Measurements from ENCODE around the gene SPTB.

Gene SPTB

GRCh38 chr14:64848239-64848638 lies 31.5 kb downstream of the SPTB start:
- peak; percentile 19 for DNase-seq

- DNase-seq, result no peak
Measured at GRCh38 chr14:64846319-64846718, 33.4 kb downstream of the SPTB start.

DNA sequence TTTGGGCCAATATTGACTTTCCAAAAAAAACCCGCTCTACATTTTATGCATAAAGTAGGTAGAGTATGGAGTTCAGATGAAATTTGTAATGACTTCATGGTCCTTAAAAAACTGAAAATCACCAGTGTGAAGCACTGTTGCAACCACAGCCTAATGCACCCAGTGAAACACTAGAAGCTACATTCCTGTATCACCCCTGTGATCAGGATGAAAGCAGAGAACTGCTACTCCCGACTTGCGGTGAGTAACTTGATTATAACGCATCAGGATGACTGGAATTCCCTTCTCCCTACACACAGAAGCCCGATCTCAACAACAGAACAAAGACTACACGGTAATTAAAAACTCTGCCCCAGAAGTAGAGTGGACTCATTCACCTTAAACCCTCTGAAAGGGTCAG lies 33.8 kb downstream of the SPTB start:
- no peak for DNase-seq

DNA sequence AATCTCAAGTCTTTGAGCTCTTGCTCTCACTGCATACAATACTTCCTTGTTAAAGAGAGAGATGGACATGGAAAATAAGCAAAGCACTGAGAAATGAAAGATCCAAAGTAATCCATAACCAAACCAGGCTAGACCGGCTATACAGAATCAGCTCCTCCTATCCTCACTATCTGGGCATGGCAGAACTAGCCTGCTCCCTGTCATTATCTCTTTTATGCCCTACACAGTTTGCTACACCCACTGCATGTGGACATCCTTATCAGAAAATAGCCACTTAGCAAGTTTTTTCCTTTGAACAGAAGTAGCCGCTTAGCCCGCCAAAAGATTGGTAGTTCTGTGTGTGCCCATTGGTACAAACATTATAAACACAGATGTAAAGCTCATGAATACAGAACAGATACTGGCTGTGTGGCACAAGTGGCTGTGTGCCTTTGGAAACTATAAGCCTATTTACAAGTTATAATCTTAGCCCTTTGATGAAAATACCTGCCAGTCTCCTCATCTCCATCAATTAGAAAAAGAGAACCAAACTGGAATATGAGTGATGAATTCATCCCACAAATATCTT lies 34.7 kb downstream of the SPTB start:
- DNase-seq, result no peak

- no peak for DNase-seq
Measured at GRCh38 chr14:64844272-64844671, 35.4 kb downstream of the SPTB start.

DNA sequence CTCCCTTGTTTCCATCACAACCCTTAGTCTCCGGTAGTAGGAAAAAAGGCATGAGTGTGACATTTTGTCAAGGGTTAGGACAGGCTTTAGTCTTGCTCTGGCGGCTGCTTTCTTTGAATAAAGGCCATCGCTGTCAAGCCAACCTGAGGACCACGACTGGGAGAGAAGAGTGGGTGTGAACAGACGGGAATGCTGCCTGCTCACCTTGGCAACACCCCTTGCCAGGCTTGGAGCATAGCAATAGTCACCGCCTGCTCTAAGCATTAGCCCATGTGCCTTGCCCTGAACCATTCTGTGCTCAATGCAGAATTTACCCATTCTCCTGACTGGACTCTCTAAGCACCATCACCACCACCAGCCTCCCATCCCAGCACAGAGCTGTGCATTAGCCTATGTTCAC lies 36.2 kb downstream of the SPTB start:
- DNase-seq, result no peak

DNA sequence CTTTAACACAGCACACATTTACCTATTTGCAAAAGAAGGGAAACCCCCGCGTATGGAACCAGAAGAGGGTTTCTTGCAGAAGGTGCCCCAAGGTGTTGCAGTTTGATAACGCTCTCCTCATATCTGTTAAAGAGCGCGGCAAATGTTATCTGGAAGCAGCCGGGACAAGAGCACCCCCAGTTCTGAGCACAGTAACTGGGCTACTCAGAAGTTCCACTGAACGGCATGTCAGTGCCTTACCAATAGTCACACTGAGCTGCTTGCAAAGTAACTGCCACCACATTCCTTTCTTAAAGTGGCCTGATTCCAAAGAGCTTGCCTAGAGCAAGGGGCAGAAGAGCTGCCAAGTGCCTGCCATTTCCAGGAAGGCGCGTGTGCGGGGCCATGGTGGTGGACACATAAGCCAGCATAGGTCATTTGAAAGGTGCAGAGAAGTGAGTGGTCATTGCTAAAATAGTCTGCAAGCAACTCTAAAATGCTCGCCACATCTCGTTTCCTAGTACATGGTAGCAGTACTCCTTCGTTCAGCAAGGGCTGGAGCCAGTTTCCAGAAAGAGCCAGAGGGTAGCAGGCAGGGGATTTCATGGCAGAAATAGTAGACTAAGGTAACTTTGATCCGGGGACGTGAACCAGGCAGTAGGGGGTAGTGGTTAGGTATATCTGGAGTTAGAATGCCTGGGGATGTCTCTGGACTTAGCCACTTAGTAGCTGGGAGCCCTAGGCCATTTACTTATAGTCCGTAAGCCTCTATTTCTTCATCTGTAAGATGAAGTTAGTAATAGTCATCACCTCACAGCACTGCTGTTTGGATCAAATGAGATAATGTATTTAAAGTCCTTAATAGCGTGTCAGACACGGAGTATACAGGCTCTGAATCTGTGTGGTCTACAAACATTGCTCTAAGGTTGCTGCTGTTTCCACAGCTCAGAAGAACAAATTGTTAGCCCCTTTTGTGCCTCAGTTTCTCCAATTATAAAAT lies 37.6 kb downstream of the SPTB start:
- DNase-seq, result no peak

- DNase-seq, result peak; percentile 12
Measured at GRCh38 chr14:64841121-64841651, 38.5 kb downstream of the SPTB start.

GRCh38 chr14:64838656-64839055 lies 41.1 kb downstream of the SPTB start:
- peak; percentile 70 for DNase-seq

DNA sequence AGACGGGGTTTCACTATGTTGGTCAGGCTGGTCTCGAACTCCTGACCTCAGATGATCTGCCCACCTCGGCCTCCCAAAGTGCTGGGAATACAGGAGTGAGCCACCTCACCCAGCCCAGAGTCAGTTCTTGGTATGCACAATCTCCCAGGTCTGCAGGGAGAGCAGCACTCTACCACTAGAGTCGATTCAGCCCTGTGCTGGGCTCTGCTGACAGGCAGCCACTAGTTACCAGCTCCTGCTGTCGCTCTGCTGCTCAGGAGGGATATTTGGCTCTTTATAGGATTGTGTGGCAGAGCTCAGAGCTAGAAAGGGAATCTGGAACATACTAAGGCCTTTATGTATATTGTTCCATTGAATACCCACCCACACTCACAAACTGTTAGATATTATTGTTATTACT lies 44.3 kb downstream of the SPTB start:
- DNase-seq, result no peak

DNA sequence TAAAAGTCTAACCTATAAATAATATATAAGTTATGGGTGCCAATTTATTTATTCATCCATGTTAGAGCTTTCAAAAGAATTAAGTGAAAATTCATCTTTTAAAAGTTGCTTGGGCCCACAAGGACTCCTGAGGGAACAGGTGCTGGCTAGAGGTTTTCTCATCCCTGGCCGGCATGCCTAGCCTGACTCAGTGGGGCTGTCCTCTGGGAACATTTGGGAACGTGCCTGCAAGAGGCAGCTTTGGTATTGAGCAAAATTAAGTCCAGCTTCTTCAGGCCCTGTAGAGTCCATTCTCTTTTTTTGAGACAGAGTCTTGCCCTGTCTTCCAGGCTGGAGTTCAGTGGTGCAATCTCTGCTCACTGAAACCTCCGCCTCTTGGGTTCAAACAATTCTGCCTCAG lies 44.7 kb downstream of the SPTB start:
- no peak for DNase-seq

GRCh38 chr14:64831419-64831818 lies 48.3 kb downstream of the SPTB start:
- no peak for DNase-seq

- DNase-seq, result no peak
Measured at GRCh38 chr14:64830961-64831360, 48.7 kb downstream of the SPTB start.

DNA sequence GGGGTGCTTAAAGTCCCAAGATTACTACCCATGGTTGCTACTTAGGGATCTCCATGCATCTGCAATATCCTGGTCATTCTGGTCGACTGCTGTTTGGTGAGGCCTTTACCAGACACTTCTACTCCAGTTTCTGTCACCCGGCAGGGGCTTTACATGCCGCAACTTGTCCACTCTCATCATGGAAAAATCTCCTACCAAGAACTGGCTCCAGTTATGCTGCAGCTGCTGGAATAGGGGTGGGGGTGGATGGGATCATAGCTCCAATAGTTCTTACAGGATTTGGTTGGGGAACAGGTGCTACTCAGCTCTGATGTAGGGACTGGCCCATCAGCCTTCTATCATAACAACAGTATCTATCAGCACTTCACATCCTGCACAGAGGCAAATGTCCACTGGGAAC lies 51.6 kb downstream of the SPTB start:
- DNase-seq, result peak; percentile 19

GRCh38 chr14:64826845-64827244 lies 52.9 kb downstream of the SPTB start:
- no peak for DNase-seq

- no peak for DNase-seq
Measured at GRCh38 chr14:64826333-64826732, 53.4 kb downstream of the SPTB start.

GRCh38 chr14:64825509-64825908 lies 54.2 kb downstream of the SPTB start:
- no peak for DNase-seq

DNA sequence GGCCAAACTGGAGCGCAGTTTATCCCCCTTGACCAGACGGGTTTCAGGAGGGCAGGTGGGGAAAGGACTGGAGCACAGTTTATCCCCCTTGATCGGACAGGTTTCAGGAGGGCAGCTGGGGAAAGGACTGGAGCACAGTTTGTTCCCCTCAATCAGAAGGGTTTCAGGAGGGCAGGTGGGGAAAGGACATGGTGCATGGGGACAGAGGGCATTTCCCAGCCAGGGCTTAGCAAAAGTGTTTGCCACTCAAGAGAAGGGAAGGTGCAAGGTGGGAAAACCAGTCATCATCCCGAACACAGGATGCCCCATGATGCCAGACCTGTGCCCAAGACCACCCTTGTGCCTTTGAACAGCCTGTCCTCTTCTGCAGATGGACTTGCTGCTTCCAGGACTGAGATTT lies 54.7 kb downstream of the SPTB start:
- no peak for DNase-seq

DNA sequence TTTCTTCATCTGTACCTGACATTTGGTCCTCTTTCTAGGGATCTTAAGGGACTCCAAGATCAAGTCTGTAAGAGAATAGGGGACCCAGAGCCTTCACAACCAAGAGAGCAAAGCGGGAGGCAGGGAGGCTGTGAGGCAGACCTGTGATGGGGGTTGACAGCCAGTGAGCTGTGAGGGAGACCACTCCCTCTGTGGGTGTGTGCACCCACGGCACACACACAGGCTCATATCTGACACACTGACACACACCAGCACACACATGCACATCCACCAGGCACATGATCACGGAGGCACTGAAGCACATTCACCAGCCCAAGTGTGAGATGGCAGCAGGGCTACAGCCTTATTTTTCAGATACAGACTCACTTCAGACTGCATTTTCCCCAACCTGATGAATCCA lies 55.2 kb downstream of the SPTB start:
- DNase-seq, result no peak

DNA sequence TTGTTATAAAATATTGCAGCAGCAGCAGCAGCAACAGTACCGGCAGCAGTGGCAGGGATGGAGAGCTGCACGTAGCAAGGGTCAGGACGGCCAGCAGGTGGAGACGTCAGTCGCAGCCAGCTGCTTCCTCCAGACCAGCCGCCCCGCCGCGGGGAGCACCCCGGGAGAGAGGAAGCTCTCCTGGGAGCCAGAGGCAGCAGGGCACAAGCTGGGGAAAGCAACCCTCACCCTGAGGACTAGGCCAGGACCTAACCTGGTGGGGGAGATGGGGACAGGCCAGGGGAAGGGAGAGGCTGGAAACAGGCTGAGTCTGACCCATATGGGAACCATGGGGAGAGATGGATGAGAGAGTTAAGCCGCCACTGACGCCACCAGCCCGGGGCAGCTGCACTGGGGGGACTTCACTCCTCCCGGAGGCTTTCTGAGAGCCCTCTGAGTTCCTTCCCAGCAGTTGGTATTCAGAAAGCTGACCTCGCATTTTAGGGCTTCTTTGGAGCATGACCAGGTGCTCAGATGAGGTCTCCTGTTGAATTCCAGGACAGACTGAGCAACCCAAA lies 56.3 kb downstream of the SPTB start:
- DNase-seq, result peak; percentile 89

- no peak for DNase-seq
Measured at GRCh38 chr14:64821651-64822050, 58.1 kb downstream of the SPTB start.

DNA sequence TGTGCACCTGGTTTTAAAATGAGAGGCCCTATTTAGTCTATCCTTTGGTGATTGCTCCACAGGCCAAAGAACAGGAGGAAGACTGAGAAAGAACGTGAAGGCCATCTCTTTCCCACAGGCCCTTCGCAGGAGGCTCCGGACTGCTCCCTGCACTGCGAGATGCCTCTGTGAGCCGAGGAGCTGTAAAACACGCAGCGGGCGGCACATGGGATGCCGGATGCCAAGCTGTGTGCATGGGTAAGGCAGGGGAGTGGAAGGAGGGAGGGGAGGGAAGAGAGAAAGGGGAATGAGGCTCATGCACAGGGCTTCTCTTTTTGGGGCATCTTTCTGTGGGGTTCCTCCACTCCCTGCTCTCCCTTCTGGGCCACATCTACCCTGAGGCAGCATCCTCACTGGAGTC lies 61.6 kb downstream of the SPTB start:
- DNase-seq, result no peak

DNA sequence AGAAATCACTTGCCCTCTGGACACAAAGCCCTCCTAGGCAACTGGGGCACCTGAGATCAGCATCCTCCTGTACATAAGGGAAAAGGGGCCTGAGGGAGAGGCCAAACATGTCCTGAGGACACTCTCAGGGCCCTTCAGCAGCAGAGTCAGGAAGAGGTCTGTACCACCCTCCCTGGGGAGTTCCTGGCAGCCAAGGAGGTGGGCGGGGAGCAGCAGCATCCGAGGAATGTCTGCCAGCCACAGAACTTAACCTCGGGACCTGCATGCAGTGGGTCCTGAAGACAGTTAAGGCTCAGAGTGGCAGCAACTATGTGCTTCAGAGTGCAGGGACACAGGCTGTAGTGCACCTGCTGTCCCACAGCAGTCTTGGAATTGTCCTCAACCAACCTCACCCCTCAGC lies 62.1 kb downstream of the SPTB start:
- DNase-seq, result peak; percentile 13

DNA sequence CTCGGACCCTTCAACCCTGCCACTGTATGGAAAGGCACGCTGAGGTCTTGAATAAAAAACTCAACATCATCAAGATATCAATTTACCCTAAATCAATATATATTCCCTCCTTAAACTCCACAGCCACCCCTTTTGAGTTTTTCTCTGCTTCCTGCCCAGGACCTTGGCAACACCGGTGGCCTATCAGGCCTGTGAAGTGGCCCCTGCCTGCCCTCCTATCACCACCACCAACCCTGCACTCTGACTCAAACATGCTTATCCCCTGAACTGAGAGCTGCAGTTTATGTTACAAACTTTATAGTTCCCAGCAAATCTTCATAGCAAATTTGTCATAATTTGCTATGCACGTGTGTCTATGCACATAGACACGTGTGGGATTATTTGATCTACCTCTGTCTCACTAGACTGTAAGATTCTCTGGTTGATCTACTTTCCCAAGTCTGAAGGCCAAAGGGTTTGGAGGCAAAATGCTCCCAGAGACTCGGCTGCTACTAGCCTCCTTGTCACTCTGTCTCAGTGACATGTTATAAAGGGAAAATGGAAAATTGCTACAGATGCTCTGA lies 63.4 kb downstream of the SPTB start:
- DNase-seq, result no peak
